ENCODE measurements around the gene MTHFD2.

- TF ChIP-seq, protein P1, sequence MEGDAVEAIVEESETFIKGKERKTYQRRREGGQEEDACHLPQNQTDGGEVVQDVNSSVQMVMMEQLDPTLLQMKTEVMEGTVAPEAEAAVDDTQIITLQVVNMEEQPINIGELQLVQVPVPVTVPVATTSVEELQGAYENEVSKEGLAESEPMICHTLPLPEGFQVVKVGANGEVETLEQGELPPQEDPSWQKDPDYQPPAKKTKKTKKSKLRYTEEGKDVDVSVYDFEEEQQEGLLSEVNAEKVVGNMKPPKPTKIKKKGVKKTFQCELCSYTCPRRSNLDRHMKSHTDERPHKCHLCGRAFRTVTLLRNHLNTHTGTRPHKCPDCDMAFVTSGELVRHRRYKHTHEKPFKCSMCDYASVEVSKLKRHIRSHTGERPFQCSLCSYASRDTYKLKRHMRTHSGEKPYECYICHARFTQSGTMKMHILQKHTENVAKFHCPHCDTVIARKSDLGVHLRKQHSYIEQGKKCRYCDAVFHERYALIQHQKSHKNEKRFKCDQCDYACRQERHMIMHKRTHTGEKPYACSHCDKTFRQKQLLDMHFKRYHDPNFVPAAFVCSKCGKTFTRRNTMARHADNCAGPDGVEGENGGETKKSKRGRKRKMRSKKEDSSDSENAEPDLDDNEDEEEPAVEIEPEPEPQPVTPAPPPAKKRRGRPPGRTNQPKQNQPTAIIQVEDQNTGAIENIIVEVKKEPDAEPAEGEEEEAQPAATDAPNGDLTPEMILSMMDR (IDR thresholded peaks at IDR 0.05): no peak
- no peak for TF ChIP-seq POLR2A (IDR thresholded peaks at IDR 0.05)
- no peak for TF ChIP-seq EP300 (IDR thresholded peaks at IDR 0.05)
These were observed 29.2 kb downstream of the MTHFD2 start for GRCh38 chr2:74227646-74228045.

Data from tibial nerve (tissue), 4 donors.